HG03460 (cell line): Measurements from ENCODE around the gene PLPP2.

Experiments
- ATAC-seq: cut with Tn5 transposase; IDR thresholded peaks from one replicate; pipeline ENCODE4 v1.9.1; 2021; ENCODE audit not compliant: unreplicated experiment

The PLPP2 gene

DNA sequence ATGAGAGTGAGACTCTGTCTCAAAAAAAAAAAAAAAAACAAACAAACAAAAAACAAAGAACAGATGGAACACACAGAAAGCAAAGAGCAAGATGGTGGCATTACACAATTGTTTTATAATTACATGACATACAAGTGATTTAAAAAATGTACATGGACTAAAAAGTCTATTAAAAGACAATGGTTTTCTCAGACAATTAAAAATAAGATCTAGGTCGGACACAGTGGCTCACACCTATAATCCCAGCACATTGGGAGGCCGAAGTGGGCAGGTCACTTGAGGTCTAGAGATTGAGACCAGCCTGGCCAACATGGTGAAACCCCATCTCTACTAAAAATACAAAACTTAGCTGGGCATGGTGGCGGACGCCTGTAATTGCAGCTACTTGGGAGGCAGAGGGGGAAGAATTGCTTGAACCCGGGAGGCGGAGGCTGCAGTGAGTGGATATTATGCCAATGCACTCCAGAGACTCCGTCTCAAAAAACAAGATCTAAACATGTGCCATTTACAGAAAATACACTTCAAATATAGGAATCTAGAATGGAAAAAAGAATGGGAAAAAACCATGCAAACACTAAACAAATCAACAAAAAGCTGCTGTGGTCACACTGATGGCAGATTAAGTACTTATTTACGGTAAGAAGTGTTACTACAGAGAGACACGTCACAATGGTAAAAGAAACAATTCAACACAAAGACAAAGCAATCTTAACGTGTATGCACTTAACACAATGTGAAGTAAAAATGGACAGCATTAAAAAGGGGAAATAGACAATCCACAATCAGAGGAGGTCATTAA is 26.7 kb upstream of the PLPP2 start:
- ATAC-seq: no peak

DNA sequence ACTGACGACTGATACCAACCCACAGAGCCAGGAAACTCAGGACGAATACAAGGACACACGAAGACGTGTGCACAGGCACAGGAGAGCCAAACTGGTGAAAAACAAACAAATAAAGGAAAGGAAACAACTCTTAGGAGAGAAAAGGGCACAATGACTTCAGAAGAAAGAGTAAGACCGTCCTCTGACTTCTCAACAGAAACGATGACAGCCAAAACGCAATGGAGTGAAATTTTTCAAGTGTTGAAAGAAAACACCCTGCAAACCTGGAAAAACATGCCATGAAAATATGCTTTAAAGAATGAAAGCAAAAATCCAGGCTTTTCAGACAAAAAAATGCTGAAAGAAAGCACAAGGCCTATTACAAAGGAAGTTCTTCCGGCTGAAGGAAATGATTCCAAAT is 24.6 kb upstream of the PLPP2 start:
- no peak for ATAC-seq

DNA sequence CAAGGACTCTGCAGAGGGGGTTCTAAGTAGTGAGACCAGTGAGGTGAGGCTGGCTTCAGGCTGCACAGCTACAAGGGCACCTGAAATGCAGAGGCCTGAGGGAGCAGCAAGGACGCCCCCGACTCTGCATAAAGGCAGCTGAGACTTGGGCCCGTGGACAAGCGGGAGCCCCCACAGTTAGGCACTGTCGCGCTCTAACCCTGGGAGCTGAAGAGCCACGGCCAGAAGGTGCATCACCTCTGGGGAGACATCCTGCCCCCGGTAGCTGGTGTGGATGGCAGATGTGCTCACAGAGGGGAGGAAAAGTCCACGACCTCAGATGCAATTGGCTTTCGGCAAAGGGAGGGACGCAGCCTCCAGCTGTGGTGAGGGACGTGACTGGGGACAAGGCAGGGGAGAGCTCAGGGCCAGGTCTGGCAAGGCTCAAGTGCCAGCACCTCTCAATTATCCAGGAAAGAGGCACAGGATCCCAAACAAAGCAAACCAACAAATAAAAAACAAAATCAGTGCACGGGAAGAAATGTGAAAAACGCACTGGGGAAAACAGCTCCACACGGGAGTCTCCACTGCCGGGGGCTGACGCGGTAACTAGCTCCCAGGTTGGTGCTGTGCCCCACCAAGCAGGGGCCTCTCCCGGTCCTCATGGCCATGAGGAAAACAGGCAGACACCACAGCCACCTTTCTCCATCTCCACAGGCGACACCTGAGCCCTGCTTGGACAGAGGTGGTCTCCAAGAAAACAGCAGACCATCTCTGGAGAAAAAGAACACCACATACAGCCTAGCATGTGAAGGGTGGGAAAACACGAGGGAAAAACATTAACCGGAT is 23.0 kb upstream of the PLPP2 start:
- ATAC-seq: no peak

DNA sequence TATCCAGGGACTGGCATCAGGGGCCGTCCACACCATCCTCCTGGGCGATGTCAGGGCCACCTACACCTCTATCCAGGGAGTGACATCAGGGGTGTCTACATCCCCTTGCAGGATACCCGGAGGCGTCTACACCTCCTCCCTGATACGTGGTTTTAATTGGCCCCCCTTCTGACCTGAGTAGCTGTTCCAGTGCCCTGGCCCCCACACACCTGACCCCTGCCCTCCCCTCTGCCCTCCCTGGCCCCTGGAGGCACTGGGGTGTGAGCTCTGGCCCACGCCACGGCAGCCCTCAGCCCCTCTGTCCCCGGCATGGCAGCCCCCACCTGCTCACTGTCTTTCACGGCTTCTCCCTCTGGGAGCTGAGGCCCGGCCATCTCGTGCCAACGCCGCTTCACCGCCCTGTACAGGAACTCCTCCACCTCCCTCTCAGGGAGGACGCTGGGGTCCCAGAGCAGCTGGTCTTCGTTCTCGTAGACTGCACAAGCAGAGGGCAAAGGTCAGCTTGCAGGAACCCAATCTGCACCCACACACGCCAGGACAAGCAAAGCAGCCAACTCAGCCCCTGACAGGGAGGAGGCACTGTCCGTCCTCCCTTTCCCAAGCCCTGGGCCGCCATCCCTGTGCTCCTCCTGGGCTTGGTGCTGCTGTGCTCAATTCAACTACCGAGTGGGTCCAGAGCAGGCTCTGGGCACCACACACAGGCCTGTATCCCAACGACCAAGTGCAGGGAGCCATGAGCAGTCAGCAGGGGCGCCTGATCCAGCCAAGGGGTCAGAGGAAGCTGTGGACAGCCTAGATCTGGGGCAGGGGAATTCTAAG is 22.2 kb upstream of the PLPP2 start:
- ATAC-seq: no peak

DNA sequence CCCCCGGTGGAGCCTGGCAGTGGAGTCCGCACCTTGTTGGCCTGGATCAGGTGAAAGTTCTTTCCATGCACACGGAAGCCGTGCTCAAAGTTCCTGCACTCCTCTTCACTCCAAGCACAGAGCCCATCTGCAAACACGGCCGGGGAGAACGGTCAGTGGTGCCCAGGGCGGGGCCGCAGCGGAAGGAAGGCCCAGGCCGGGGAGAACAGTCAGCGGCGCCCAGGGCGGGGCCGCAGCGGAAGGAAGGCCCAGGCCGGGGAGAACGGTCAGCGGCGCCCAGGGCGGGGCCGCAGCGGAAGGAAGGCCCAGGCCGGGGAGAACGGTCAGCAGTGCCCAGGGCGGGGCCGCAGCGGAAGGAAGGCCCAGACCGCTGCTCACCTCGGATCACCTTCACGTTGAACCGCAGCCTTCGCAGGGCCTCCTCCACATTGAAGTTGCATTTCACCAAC is 20.6 kb upstream of the PLPP2 start:
- no peak for ATAC-seq

DNA sequence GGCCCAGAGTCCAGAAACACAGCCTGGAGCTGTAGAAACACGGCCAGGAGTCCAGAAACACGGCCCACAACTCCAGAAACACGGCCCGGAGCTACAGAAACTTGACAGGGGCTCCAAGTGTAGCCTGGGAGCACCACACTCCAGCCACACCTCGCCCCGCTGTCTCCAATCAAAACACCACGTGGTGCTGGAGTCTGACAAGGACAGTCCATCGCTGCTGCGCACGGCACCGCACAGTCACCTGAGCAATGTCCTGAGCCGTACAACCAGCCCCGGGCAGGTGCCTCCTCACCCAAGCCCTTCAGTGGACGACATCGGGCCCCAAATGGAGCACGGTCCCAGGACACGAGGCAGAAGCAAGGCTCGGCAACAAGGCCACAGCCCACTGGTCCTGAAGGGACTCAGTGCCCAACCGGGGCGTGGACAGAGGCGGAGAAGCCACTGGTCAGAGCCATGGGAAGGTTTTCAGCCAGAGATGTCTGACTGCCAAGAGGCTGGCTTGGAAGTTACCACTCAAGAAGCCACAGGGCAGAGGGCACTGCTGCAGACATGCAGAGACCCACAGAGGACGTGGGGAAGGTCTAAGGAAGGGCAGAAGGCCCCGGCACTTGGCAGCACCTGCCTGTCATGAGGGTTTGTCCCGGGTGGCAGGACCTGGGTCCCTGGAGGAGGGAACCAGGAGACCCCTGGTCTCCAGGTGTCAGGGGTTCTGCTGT is 19.7 kb upstream of the PLPP2 start:
- ATAC-seq: no peak

DNA sequence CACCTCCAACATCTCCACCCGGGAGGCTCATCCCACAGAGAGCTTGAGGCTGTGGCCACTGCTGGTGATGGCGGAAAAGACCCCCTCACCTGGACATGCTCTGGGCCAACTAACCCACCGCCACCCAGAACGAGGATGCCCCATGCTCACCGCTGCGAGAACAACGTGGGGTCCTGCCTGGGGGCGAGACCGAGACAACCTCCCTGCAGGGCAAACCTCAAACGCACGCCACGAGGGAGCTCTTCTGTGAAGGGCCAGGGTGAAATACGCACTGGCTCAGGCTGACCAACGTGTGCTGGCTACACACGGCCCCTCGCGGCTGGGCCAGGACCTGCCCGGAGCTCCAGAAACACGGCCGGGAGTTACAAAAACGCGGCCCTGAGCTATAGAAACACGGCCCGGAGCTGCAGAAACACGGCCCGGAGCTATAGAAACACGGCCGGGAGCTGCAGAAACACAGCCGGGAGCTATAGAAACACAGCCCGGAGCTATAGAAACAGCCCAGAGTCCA is 19.0 kb upstream of the PLPP2 start:
- ATAC-seq: no peak

DNA sequence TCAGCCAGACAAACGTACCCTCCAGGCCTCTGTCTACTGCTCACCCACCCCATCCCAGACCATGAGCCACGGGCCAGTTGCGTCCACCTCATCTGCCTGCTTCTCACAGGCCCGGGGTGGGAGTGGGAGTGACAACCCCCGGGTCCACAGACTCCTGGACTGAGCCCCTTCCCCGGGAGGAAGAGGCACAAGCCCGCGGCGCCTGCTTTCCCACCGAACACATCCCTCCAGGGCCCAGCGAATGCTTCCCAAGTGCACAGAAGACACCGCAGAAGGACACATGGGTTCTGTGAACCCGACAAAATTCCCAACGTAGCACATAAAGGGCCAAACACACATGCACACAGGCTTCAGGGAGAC is 18.0 kb upstream of the PLPP2 start:
- no peak for ATAC-seq

DNA sequence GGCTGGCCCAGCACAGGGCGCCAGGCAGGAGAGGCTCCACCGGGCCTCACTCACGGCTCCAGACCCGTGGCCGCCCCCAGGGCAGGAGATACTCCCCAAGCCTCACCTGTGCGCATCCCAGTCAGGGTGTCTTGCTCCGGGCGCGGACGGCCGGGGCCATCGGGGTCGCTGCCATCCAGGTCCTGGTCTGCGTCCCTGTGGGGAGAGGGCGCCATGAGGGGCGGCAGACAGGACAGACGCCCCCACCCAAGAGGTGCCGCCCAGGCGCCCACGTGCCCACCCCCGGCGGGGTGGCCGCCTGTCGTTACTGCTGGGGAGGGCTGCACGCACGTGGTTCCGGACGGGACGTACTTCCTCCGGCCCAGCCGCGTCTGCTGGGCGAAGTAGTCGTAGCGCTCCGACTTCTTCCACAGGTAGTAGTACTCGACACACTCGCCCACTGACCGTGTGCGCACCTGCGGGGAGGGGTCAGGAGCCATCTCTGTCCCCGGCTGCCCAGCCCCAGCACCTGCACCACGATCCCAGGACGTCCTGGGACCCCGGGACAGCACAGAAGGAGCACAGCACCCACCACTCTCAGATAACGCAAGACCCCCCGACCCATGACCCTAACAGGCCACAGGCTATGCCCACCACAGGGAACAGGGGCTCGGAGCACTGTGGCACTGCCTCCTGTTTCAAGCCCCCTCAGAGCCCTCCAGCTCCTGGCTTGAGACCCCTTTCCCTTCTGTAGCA is 17.4 kb upstream of the PLPP2 start:
- ATAC-seq: no peak

DNA sequence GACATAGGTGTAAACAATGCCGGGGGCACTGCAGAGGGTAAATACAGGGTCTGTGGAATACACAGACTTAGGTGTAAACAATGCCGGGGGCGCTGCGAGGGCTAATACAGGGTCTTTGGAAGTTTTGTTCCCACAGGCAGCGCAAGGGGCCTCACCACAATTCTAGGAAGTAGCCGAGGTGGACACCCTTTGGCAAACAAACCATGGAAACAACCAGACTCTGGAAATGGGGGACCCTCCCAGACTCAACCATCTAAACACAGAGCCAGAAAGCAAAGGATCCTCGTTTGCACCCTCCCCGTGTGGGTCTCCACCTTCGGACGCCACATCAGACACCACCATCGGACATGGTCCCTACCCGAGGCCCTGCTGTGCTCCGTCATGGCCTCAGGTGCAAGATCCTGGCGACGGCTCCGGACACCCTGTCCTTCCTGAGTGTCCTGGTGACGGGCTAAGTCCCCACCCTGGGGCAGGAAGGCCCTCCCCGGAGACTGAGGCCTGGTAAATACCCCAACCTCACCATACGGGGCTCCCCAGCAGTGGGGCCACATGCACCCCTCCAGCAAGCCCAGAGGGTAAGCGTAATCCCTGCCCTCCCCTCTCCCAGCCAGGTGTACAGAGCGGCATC is 16.7 kb upstream of the PLPP2 start:
- no peak for ATAC-seq

DNA sequence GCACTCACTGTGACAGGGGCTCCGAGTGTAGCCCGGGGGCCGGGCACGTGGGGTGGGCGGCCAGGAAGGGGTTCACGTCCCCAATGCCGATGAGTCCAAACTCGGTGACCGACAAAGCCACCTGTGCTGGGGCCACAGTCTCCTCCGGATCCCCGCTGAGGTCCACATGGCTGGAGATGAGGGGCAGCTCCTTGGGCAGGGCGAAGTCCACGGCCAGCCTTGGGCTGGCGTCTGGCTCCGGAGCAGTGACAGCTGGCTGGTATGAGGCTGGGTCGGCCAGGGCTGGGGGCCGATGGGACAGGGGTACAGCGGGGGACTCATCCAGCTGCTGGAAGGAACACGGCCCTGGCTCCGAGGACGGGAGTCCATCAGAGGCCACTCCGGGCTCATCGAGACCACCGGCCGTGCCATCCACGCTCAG is 15.9 kb upstream of the PLPP2 start:
- no peak for ATAC-seq

DNA sequence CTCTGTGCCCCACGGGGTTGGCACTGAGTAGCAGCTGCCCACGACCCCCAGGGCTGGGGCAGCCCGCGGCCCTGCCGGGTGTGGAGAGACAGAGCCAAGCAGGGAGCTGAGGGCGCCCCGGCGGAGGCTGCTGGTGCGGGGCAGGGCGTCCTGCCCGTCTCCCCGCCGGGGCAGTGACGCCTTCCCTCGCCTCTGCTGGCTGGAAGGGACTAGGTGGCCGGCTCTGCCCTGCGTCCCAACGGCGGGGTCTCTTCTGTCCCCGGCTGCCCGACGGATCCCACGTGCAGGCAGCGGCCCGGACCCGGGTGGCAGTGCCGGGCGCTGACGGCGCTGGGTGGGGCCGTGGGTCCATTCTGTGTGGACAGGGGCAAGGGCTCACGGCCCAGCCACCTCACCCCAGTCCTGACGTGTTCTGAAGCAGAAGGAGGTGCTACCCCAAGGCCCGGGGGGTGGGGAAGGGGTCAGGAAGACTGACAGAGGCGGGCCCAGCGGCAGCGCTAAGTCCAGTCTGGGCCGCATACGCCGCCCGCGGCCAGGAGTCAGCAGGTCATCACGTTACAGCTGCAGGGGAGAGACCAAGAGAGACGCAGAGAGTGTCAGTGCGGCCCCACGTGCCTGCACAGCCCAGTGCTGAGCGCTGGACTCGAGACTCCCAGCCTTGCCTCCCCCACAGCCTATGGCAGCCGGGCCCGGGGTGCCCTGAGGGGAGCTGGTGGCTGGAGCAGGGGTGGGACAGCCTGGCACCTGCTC is 15.1 kb upstream of the PLPP2 start:
- no peak for ATAC-seq

DNA sequence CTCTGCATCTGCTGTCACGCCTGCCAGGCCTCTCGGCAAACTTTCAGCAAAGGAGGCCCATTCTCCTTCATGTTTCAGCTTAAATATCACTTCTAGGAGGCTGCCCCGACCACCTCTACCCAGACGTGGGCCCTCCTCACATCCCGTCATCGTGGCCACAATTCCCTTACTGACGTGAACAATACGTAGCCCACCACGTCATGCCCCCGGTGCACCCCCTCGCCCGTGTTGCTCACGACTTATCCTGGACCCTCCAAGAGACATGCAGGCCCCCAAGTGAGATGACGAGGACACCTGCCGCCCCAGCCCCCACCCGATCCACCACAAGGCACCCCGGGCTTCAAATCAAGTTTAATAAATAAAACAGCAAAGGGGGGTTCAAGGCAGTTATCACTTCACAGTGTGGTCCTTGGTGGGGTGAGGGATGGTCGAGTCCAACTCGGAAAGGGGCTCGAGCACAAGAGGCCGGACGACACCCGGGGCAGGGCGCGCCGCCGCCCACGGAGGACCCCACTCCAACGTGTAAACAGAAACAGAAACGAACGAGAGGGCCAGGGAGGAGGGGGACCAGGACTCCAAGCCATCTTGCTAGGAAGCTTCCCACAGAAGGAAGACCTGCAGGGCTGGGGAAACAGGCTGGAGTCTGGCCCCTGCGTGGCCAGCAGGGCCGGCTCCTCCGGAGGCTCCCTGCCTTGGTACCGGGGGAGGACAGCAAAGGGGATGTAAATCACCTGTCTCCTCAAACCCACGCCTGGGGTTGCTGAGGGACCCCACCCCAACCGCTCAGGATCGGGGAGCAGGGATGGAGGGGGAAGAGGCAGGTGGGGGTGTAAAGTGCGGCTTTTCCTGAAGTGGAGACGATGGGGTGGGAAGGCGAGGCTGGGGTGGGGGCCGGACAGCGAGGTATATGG is 14.3 kb upstream of the PLPP2 start:
- no peak for ATAC-seq

DNA sequence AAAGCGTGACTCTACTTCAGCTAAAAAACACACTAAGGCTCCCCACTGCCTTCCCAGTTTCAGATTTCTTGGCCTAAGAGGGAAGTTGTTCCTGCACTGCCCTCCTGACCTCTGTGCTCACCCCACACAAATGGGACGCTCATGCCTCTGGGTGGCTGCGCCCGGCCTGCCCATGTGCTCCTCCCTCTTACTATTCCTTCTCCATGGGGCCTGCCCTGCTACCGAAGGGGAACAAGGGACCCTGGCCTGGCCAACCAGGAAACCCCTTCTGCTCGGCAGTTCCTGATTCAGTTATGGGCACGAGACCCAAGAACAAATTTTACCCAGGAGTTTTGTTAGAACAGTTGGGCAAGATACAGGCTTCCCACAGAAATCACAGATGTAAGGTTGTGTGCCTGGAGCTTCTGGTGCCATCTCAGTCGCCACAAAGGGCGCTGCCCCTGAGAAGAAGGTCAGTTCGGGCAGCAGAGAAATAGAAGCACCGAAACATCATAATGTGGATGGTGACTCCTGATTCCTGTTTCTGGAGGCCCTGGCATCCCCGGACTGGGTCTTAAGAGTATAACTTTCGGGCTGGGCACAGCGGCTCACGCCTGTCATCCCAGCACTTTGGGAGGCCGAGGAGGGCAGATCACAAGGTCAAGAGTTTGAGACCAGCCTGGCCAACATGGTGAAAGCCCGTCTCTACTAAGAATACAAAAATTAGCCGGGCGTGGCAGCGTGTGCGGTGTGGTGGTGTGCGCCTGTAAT is 5.4 kb upstream of the PLPP2 start:
- ATAC-seq: no peak

DNA sequence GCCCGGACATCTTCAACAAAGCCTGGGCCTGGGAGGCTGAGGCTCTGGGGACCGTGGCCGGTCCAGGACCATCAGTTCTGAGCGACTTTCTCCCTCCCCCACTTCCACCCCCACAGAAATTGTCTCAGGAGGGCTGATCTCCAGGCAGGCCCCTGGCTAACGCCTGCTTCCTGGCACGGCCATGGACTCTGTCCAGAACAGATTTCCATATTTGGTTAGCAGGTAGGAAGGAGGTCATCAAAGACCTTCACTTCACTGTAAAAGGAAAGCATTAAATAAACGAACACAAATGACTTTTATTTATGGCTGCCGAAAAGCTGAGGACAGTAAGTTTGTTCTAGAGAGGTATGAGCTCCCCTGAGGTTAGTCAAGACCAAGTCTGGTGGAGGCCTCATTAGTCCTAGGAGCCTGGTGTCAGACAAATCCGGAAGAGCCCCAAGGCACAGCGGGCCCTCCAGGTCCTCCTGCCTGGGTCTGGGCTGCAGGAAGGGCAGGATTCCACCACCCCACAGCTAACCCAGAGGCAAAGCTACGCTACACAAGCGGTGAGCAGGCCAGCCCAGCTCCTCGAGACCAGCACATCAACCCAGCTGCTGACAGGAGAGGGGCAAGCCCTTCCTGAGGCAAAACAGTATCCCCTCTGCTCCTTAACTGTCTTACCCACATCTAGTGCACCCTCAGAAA is 4.6 kb upstream of the PLPP2 start:
- no peak for ATAC-seq

DNA sequence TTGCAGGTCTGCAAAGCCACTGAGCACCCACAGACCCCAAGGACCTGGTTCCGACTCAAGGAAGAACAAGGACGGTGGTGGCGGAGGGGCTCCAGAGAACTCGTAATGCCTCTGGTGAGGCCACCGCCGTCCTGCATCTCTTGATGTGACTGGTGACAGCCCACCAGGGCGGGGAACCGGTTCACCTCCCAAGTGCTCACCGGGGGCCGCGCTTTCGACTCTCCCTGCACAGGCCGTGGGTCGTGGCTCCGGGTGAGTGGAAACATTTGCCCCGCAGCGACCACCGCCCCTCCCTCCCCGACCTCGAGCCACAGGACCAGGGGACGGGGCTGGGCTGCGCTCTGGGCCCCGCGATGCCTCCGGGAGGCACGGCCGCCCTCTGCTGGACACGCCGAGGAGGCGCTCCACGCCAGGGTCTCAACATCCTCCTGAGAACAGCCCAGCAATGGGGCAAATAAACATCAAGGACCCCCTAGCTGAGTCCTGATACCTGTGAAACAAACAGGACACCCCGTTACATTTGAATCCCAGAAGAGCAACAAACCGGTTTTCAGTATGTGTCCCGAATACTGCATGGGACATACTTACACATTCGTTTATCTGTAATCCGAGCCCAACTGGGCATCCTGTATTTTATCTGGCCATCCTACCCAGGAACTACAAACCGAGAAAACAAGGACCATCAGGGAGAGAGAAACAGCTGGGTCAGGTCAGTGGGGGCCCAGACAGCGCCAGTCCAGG is 3.9 kb upstream of the PLPP2 start:
- ATAC-seq: no peak
